Neural cell (in vitro differentiated cells): Measurements from ENCODE around the gene ATG7. TPM values are rescaled to one million over a fixed set of nuclear protein-coding genes. Genes with fewer than 3 reads are reported as not detected.

ENCODE experiments used
- H2AFZ ChIP-seq: fragments of 200-600, 300-800 bp; sonication (generic), shearing (Covaris generic); 2 replicates; pipeline ENCODE4 v1.6.0; 2014; ENCODE audit warnings: low read depth, mild to moderate bottlenecking, antibody characterized with exemption, low read length, moderate library complexity
- H3F3A ChIP-seq: fragments of 200-600 bp; shearing (Covaris generic); 2 replicates; pipeline ENCODE4 v1.6.1; 2016; ENCODE audit warnings: mild to moderate bottlenecking, moderate library complexity, mixed read lengths, antibody characterized with exemption, low read length; ENCODE audit not compliant: insufficient read depth, poor library complexity, severe bottlenecking
- H3K27ac ChIP-seq: fragments of 200-600, 300-800 bp; sonication (generic), shearing (Covaris generic); 2 replicates; pipeline ENCODE4 v1.5.1; 2014; ENCODE audit warnings: mild to moderate bottlenecking, low read length, moderate library complexity
- H3K27me3 ChIP-seq: fragments of 300-800, 200-600 bp; sonication (generic), shearing (Covaris generic); 2 replicates; pipeline ENCODE4 v1.6.0; 2014; ENCODE audit warnings: mild to moderate bottlenecking, low read depth, low read length, moderate library complexity; ENCODE audit not compliant: insufficient read depth
- H3K36me3 ChIP-seq: fragments of 300-800, 200-600 bp; sonication (generic), shearing (Covaris generic); 2 replicates; pipeline ENCODE4 v1.5.1; 2014; ENCODE audit warnings: mild to moderate bottlenecking, antibody characterized with exemption, low read length, moderate library complexity; ENCODE audit not compliant: insufficient read depth
- H3K4me2 ChIP-seq: fragments of 300-800, 200-600 bp; sonication (generic), shearing (Covaris generic); 2 replicates; pipeline ENCODE4 v1.6.0; 2014; ENCODE audit warnings: mild to moderate bottlenecking, low read length
- H3K4me3 ChIP-seq: fragments of 300-800, 200-600 bp; sonication (generic), shearing (Covaris generic); 2 replicates; pipeline ENCODE4 v1.5.1; 2014; ENCODE audit warnings: mild to moderate bottlenecking, low read length, moderate library complexity
- H3K79me2 ChIP-seq: fragments of 200-600 bp; shearing (Covaris generic); replicated peaks from 2 replicates; pipeline ENCODE4 v1.6.0; 2014; ENCODE audit warnings: mild to moderate bottlenecking, low read length, moderate library complexity; ENCODE audit not compliant: insufficient read depth
- H3K9ac ChIP-seq: fragments of 300-800, 200-600 bp; sonication (generic), shearing (Covaris generic); 2 replicates; pipeline ENCODE4 v1.6.1; 2016; ENCODE audit warnings: mild to moderate bottlenecking, low read length, mixed read lengths
- H3K9me2 ChIP-seq: fragments of 200-600 bp; shearing (Covaris generic); 2 replicates; pipeline ENCODE4 v1.6.1; 2016; ENCODE audit warnings: mild to moderate bottlenecking, low read length, mixed read lengths; ENCODE audit not compliant: insufficient read depth
- H3K9me3 ChIP-seq: fragments of 200-600, 300-800 bp; sonication (generic), shearing (Covaris generic); 2 replicates; pipeline ENCODE4 v1.6.1; 2016; ENCODE audit warnings: mild to moderate bottlenecking, mixed run types, low read length, moderate library complexity, mixed read lengths
- H4K20me1 ChIP-seq: fragments of 200-600 bp; shearing (Covaris generic); 2 replicates; pipeline ENCODE4 v1.6.1; 2016; ENCODE audit warnings: mild to moderate bottlenecking, mixed run types; ENCODE audit not compliant: insufficient read depth
- EP300 ChIP-seq: fragments of 450-650 bp; conservative IDR thresholded peaks from 2 replicates; pipeline ENCODE4 v1.6.1; 2014; ENCODE audit warnings: antibody characterized with exemption, mild to moderate bottlenecking, moderate library complexity; ENCODE audit not compliant: poor library complexity, severe bottlenecking
- EZH2 ChIP-seq: fragments of 200-600, 300-800 bp; shearing (Covaris generic), sonication (generic); IDR thresholded peaks from 2 replicates; pipeline ENCODE4 v1.6.1; 2014; ENCODE audit warnings: antibody characterized with exemption, low read length, borderline replicate concordance, mild to moderate bottlenecking; ENCODE audit not compliant: insufficient read depth, poor library complexity, severe bottlenecking
- MXI1 ChIP-seq: fragments of 450-650 bp; conservative IDR thresholded peaks from 2 replicates; pipeline ENCODE4 v1.6.1; 2014; ENCODE audit warnings: antibody characterized with exemption, mild to moderate bottlenecking; ENCODE audit not compliant: poor library complexity, severe bottlenecking
- POLR2AphosphoS5 ChIP-seq: IDR thresholded peaks from 2 replicates; pipeline ENCODE4 v1.6.1; 2012
- RAD21 ChIP-seq: fragments of 450-650 bp; conservative IDR thresholded peaks from 2 replicates; pipeline ENCODE4 v1.6.1; 2014; ENCODE audit warnings: antibody characterized with exemption, mild to moderate bottlenecking, moderate library complexity
- SMC3 ChIP-seq: fragments of 450-650 bp; conservative IDR thresholded peaks from 2 replicates; pipeline ENCODE4 v1.6.1; 2014; ENCODE audit warnings: antibody characterized with exemption, mild to moderate bottlenecking, moderate library complexity; ENCODE audit not compliant: poor library complexity
- TAF1 ChIP-seq: IDR thresholded peaks from 2 replicates; pipeline ENCODE4 v1.6.1; 2012; ENCODE audit warnings: low read depth
- polyA plus RNA-seq: library from polyadenylated mRNA; depleted of rRNA; stranded (reverse); fragments of >200 nt; gene quantifications from 2 replicates; pipeline ENCODE4 v1.2.3, GENCODE V29; 2014
- TF ChIP-seq, protein P1 (sequence below): fragments of 450-650 bp; IDR thresholded peaks from 2 replicates; pipeline ENCODE4 v1.5.1; 2014; ENCODE audit warnings: antibody characterized with exemption, mild to moderate bottlenecking, moderate library complexity; ENCODE audit not compliant: poor library complexity, severe bottlenecking
- TF ChIP-seq, protein P2 (sequence below): IDR thresholded peaks from 2 replicates; pipeline ENCODE4 v1.6.1; 2012; ENCODE audit warnings: borderline replicate concordance

ATG7 gene
- polyA plus RNA-seq, 1 donor from 2014 or later, result 28.8 TPM

DNA sequence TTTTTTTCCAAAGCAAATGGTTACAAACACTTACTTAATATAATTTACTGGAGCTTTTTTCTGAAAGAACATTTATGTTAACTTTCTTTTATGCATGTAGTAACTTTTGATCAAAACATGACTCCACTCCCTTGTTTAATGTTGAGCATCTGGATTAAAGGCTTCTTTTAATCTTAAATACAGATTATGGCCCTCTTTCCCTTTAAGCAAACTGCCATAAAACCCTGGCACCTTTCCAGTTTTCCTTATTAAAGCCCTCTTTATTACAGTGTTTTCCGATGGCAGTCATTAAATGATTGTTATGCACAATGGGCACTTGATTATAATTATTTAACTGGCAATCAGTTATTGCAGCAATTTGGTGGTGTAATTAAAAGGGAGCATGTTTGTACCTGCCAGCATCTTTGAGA is 204.5 kb downstream of the ATG7 start:
- Histone ChIP-seq H3K9me2 (no peaks in the 10 kb centered on the region), H2AFZ (no peak overlapping the region), H3K27ac (no peak overlapping the region), H3K36me3 (no peaks in the 10 kb centered on the region), H3K4me3 (no peak overlapping the region), H4K20me1 (no peaks in the 10 kb centered on the region), H3K27me3 (no peaks in the 10 kb centered on the region), H3K4me2 (no peak overlapping the region), H3K79me2 (no peaks in the 10 kb centered on the region), H3K9ac (no peak overlapping the region), H3K9me3 (no peaks in the 10 kb centered on the region), H3F3A (no peaks in the 10 kb centered on the region)
- TF ChIP-seq SMC3 (no peak), RAD21 (no peak), POLR2AphosphoS5 (no peak), MXI1 (no peak), EP300 (no peak), TAF1 (no peak), EZH2 (no peak)
- TF ChIP-seq, protein P1, sequence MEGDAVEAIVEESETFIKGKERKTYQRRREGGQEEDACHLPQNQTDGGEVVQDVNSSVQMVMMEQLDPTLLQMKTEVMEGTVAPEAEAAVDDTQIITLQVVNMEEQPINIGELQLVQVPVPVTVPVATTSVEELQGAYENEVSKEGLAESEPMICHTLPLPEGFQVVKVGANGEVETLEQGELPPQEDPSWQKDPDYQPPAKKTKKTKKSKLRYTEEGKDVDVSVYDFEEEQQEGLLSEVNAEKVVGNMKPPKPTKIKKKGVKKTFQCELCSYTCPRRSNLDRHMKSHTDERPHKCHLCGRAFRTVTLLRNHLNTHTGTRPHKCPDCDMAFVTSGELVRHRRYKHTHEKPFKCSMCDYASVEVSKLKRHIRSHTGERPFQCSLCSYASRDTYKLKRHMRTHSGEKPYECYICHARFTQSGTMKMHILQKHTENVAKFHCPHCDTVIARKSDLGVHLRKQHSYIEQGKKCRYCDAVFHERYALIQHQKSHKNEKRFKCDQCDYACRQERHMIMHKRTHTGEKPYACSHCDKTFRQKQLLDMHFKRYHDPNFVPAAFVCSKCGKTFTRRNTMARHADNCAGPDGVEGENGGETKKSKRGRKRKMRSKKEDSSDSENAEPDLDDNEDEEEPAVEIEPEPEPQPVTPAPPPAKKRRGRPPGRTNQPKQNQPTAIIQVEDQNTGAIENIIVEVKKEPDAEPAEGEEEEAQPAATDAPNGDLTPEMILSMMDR, result no peak
- TF ChIP-seq, protein P2, sequence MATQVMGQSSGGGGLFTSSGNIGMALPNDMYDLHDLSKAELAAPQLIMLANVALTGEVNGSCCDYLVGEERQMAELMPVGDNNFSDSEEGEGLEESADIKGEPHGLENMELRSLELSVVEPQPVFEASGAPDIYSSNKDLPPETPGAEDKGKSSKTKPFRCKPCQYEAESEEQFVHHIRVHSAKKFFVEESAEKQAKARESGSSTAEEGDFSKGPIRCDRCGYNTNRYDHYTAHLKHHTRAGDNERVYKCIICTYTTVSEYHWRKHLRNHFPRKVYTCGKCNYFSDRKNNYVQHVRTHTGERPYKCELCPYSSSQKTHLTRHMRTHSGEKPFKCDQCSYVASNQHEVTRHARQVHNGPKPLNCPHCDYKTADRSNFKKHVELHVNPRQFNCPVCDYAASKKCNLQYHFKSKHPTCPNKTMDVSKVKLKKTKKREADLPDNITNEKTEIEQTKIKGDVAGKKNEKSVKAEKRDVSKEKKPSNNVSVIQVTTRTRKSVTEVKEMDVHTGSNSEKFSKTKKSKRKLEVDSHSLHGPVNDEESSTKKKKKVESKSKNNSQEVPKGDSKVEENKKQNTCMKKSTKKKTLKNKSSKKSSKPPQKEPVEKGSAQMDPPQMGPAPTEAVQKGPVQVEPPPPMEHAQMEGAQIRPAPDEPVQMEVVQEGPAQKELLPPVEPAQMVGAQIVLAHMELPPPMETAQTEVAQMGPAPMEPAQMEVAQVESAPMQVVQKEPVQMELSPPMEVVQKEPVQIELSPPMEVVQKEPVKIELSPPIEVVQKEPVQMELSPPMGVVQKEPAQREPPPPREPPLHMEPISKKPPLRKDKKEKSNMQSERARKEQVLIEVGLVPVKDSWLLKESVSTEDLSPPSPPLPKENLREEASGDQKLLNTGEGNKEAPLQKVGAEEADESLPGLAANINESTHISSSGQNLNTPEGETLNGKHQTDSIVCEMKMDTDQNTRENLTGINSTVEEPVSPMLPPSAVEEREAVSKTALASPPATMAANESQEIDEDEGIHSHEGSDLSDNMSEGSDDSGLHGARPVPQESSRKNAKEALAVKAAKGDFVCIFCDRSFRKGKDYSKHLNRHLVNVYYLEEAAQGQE, result no peak

DNA sequence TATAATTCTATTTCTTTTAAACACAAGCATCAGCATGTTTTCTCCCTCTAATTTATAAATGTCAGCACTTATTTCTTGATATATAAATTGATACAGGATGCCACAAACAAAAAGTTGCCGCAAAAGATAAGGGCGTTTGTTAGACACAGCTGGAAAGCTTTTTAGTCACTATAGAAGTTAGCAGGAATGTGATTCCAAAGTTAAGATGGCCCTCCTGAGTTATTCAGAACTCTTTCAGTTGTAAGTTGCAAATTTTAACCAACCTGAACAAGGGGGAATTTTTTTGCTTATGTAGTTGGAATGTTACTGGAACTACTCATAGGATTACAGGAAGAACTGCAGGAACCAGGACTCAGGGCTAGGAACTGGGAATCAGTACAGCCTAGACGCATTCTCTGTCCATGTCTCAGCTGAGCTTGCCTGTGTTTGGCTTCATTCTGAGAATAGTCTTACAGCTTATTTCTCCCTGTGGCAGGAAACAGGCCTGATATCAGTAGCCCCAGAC is 205.3 kb downstream of the ATG7 start:
- H3K9ac ChIP-seq, result no peak overlapping the region

DNA sequence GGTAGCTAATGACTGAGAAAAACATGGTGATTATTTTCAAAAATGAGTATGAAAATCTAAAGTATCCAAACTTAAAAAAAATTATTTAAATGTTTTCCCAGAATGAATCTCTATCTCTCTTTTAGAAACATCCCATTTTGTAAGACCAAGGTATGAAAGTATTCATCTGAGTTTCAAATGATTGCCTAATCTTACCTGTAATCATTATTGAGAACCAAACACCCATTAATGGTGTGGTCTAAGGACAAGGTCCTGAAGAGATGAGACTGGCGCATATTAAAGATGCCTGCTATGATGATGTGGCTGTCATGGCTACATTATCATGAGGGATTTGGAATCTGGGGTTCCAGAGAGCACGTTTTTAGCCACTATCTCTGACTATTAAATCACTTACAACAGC is 206.0 kb downstream of the ATG7 start:
- H3K36me3 ChIP-seq, result no peaks in the 10 kb centered on the region
- H3K27me3 ChIP-seq, result no peaks in the 10 kb centered on the region
- H3K27ac ChIP-seq, result no peak overlapping the region
- no peaks in the 10 kb centered on the region for H4K20me1 ChIP-seq
- H3K79me2 ChIP-seq, result no peaks in the 10 kb centered on the region
- H2AFZ ChIP-seq, result no peak overlapping the region
- TF ChIP-seq, protein P1, result no peak
- TF ChIP-seq POLR2AphosphoS5, result no peak
- H3K9me3 ChIP-seq, result no peaks in the 10 kb centered on the region
- H3F3A ChIP-seq, result no peaks in the 10 kb centered on the region
- no peak overlapping the region for H3K4me3 ChIP-seq
- no peaks in the 10 kb centered on the region for H3K9me2 ChIP-seq
- H3K4me2 ChIP-seq, result no peak overlapping the region
- H3K9ac ChIP-seq, result no peak overlapping the region

More for the DNA sequence above, 205.3 kb downstream of the ATG7 start:
- no peaks in the 10 kb centered on the region for H4K20me1 ChIP-seq
- H3K79me2 ChIP-seq, result no peaks in the 10 kb centered on the region
- no peaks in the 10 kb centered on the region for H3K9me2 ChIP-seq
- H3K4me2 ChIP-seq, result no peak overlapping the region
- no peak overlapping the region for H2AFZ ChIP-seq
- H3K27me3 ChIP-seq, result no peaks in the 10 kb centered on the region
- H3K36me3 ChIP-seq, result no peaks in the 10 kb centered on the region
- TF ChIP-seq EP300, result no peak
- no peak overlapping the region for H3K4me3 ChIP-seq
- no peaks in the 10 kb centered on the region for H3K9me3 ChIP-seq
- no peaks in the 10 kb centered on the region for H3F3A ChIP-seq
- no peak overlapping the region for H3K27ac ChIP-seq
